ENCODE results near the gene FAF2. TPM values are rescaled to one million over a fixed set of nuclear protein-coding genes. Genes with fewer than 3 reads are reported as not detected.

Gene FAF2
- total RNA-seq, 1 donor = 30.1 TPM

Other genes starting within 250 kb of the FAF2 start
- gene SIMC1, start 210.0 kb upstream of the FAF2 start, total RNA-seq = 11.5 TPM
- gene KIAA1191, start 86.6 kb upstream of the FAF2 start, total RNA-seq = 34.0 TPM
- gene ARL10, start 82.9 kb upstream of the FAF2 start, total RNA-seq = 2.3 TPM
- 6.1 TPM for gene NOP16, start 59.8 kb upstream of the FAF2 start, total RNA-seq
- gene HIGD2A, start 59.6 kb upstream of the FAF2 start, total RNA-seq = 61.7 TPM
- 55.3 TPM for gene CLTB, start 31.8 kb upstream of the FAF2 start, total RNA-seq
- gene RNF44, start 89.0 kb downstream of the FAF2 start, total RNA-seq = 24.9 TPM
- 0.10 TPM for gene CDHR2, start 101.0 kb downstream of the FAF2 start, total RNA-seq
- 0.94 TPM for gene GPRIN1, start 161.8 kb downstream of the FAF2 start, total RNA-seq
- not detected for gene SNCB, start 182.1 kb downstream of the FAF2 start, total RNA-seq
- 0.10 TPM for gene EIF4E1B, start 182.3 kb downstream of the FAF2 start, total RNA-seq
- 8.9 TPM for gene TSPAN17, start 199.1 kb downstream of the FAF2 start, total RNA-seq